ENCODE measurements around the gene CDH13. TPM values are rescaled to one million over a fixed set of nuclear protein-coding genes. Genes with fewer than 3 reads are reported as not detected.

CDH13 gene
- total and polyA plus RNA-seq, 2 donors (not counting 3 experiments of a cell fraction or from before 2014, with no cell fraction given) = 96.6 to 124 TPM

- TF ChIP-seq MAX (IDR thresholded peaks at IDR 0.05; ENCODE audit: insufficient read depth, insufficient read length) (no peak), JUN (IDR thresholded peaks at IDR 0.05; ENCODE audit: borderline replicate concordance, insufficient read depth, insufficient read length, low read depth) (no peak), EZH2 (IDR thresholded peaks at IDR 0.05; ENCODE audit: borderline replicate concordance, low read depth, low read length, severe bottlenecking) (no peak), POLR2A (IDR thresholded peaks at IDR 0.05; ENCODE audit: low read depth, low read length) (no peak), GATA2 (IDR thresholded peaks at IDR 0.05; ENCODE audit: insufficient read depth, insufficient read length, low read depth, low read length) (no peak), CTCF (IDR thresholded peaks at IDR 0.05; ENCODE audit: extremely low read depth in 1 of 2, insufficient read depth in 1 of 2, low read depth in 1 of 2, low read length in 2 of 2) (no peak), MYC (IDR thresholded peaks at IDR 0.05; ENCODE audit: low read depth, low read length) (no peak), POLR2AphosphoS5 (IDR thresholded peaks at IDR 0.05; ENCODE audit: insufficient read depth, low read depth, low read length) (no peak), FOS (IDR thresholded peaks at IDR 0.05; ENCODE audit: borderline replicate concordance, insufficient read depth, low read length) (no peak)
- Histone ChIP-seq H3K9ac (replicated peaks; ENCODE audit: extremely low read depth, insufficient read depth, low read length) (no peak overlapping the region), H3K27me3 (ENCODE audit: control insufficient read depth in 2 of 2, insufficient read depth in 2 of 2, low read length in 2 of 2) (no peaks in the 10 kb centered on the region), H3K9me3 (replicated peaks; ENCODE audit: control insufficient read depth, insufficient read depth, low read length) (no peaks in the 10 kb centered on the region), H3K4me2 (ENCODE audit: insufficient read depth, low read length) (no peak overlapping the region), H3K9me1 (replicated peaks; ENCODE audit: control insufficient read depth, extremely low read depth, insufficient read depth, low read length) (no peaks in the 10 kb centered on the region), H3K4me3 (replicated peaks in 1 of 3; ENCODE audit: insufficient read depth in 1 of 3, low read depth in 1 of 3, low read length in 3 of 3) (no peak overlapping the region), H3K4me1 (ENCODE audit: control insufficient read depth, extremely low read depth, insufficient read depth, low read length) (no peaks in the 10 kb centered on the region), H3K36me3 (ENCODE audit: control insufficient read depth in 2 of 2, extremely low read depth in 1 of 2, insufficient read depth in 2 of 2, low read length in 2 of 2) (no peaks in the 10 kb centered on the region), H2AFZ (ENCODE audit: low read depth, low read length) (no peak overlapping the region), H4K20me1 (replicated peaks; ENCODE audit: control insufficient read depth, extremely low read depth, insufficient read depth, low read length) (no peaks in the 10 kb centered on the region), H3K79me2 (ENCODE audit: control insufficient read depth, insufficient read depth, low read length) (no peaks in the 10 kb centered on the region), H3K27ac (ENCODE audit: insufficient read depth, low read depth, low read length) (no peak overlapping the region)
- no TSS peak for BruUV-seq (replicated peaks)
- intact Hi-C loops (cut with micrococcal nuclease) = loop anchor here (1.0 to 5.0 kb wide), 12 partner anchors 101 to 951 kb away; partner anchors contain the start of gene CDH13
- ChIA-PET CTCF (interaction anchor here (0.9 to 5.8 kb wide), 22 partner anchors 22 to 984 kb away, joined by 3 to 62 read pairs (median 4); no protein-coding TSS in a partner anchor), POLR2A (interaction anchor here (0.6 kb wide), 1 partner anchor 613 kb away, joined by 4 read pairs; no protein-coding TSS in a partner anchor)
- DNase-seq (ENCODE audit: low read depth, low spot score) = no peak
- dilution Hi-C loops (cut with MboI; ENCODE audit: extremely low pct_ligation_motif_present, low sequenced_read_pairs) = no loop called here
- no peak for FAIRE-seq
Observed at GRCh38 chr16:83214671-83215070, 587.9 kb downstream of the CDH13 start.

Data from endothelial cell of umbilical vein (primary cell).